Heart left ventricle (tissue), 13 donors: Measurements from ENCODE around the gene SH3D19.

Experiments
- POLR2A ChIP-seq, 2 donors: fragments of 450-650 bp; IDR thresholded peaks; one replicate each; pipeline ENCODE4 v1.6.1; 2017; ENCODE audit warnings: antibody characterized with exemption in 2 of 2, mild to moderate bottlenecking in 2 of 2, moderate library complexity in 2 of 2
- TF ChIP-seq, protein P1 (sequence below), 12 donors: fragments of 200-600 bp; sonication (generic) in 4 of 12; IDR thresholded peaks; one replicate each; pipeline versions ENCODE4 v1.5.0 to v1.8.0; 2018 to 2022; ENCODE audit warnings: antibody characterized with exemption in 12 of 12, mild to moderate bottlenecking in 5 of 12
- donor health status: ischemic (EF 13 %, LVEDD 7.1; RV severe dilation, severe dysfunction).
- donor health status: DM: no; HTN: yes; CAD: no.
- donor health status: DM: no; HTN: no; CAD: no.
- donor health status: ischemic (EF 25% LVEDD 6.9; RV normal size, moderate dysfunction).
- donor health status: ischemic (EF 25% LVEDD 5.7; RV mildly dilated, moderate dysfunction).
- donor health status: ischemic (EF 35%, LVEDD 5.7; RV mildly dilated, moderate dysfunction).
- donor health status: nonischemic (EF 11% LVEDD 7.7; RV severe dilation, severe dysfunction).
- donor health status: DM: yes; HTN: yes; CAD: no.
- donor health status: PGD.
- donor health status: ischemic (EF 29% LVEDD 5.4; RV normal size, mild dysfunction).
- donor health status: nonischemic (EF 23%, LVEDD 6.1; RV moderate dilation, normal function).

DNA sequence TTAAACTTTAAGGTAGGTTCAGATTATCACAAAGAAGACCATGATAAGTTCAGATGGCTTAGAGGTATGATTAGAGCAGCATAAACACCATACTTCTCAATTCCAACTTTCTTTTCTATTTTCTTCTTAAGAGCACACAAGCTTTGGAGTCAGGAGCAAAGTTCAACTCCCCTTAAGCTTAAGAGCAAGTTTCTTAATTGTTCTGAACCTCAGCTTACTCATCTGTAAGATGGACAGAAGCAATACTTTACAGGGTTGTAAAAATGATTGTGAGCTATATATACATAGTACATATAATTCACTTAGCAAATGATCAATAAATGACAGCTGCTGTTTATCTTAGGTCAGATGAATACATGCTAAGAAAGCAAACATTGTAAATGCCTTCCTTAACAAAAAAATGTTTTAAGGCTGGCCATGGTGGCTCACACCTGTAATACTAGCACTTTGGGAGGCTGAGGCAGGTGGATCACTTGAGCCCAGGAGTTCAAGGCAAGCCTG lies 250.9 kb downstream of the SH3D19 start:
- TF ChIP-seq, protein P1, sequence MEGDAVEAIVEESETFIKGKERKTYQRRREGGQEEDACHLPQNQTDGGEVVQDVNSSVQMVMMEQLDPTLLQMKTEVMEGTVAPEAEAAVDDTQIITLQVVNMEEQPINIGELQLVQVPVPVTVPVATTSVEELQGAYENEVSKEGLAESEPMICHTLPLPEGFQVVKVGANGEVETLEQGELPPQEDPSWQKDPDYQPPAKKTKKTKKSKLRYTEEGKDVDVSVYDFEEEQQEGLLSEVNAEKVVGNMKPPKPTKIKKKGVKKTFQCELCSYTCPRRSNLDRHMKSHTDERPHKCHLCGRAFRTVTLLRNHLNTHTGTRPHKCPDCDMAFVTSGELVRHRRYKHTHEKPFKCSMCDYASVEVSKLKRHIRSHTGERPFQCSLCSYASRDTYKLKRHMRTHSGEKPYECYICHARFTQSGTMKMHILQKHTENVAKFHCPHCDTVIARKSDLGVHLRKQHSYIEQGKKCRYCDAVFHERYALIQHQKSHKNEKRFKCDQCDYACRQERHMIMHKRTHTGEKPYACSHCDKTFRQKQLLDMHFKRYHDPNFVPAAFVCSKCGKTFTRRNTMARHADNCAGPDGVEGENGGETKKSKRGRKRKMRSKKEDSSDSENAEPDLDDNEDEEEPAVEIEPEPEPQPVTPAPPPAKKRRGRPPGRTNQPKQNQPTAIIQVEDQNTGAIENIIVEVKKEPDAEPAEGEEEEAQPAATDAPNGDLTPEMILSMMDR (IDR thresholded peaks at IDR 0.05), result no peak
- no peak for TF ChIP-seq POLR2A (IDR thresholded peaks at IDR 0.05)
